Right atrium auricular region (tissue), 2 donors: Measurements from ENCODE around the gene PLPP7. TPM values are rescaled to one million over a fixed set of nuclear protein-coding genes. Genes with fewer than 3 reads are reported as not detected.

Experiments used
- DNase-seq: peaks from one replicate; pipeline ENCODE4 v3.0.0-alpha.2; 2019; ENCODE audit warnings: low spot score
- H3K27ac ChIP-seq, 2 donors: fragments of 200-600 bp; sonication (generic); 1 replicate in 1 of 2; 2 replicates in 1 of 2; pipeline ENCODE4 v1.5.1; 2016 to 2019
- H3K27me3 ChIP-seq, 2 donors: fragments of 200-600 bp; sonication (generic); one replicate each; pipeline versions ENCODE4 v1.5.1 to v1.6.0; 2017 to 2019
- H3K36me3 ChIP-seq: fragments of 200-600 bp; sonication (generic); one replicate; pipeline ENCODE4 v1.5.1; 2016
- H3K4me1 ChIP-seq, 2 donors: fragments of 200-600 bp; sonication (generic); one replicate each; pipeline versions ENCODE4 v1.5.1 to v1.6.0; 2017 to 2019
- H3K4me3 ChIP-seq, 2 donors: fragments of 200-600 bp; sonication (generic); 1 replicate in 1 of 2; 2 replicates in 1 of 2; pipeline ENCODE4 v1.5.1; 2017 to 2019; ENCODE audit warnings: mild to moderate bottlenecking in 1 of 2, moderate library complexity in 1 of 2
- H3K9me3 ChIP-seq, 2 donors: fragments of 200-600 bp; sonication (generic); one replicate each; pipeline ENCODE4 v1.5.1; 2019
- CTCF ChIP-seq, 2 donors: fragments of 200-600 bp; sonication (generic); IDR thresholded peaks; one replicate each; pipeline ENCODE4 v1.5.1; 2019; ENCODE audit warnings: antibody characterized with exemption in 2 of 2
- total RNA-seq, 2 donors: library from RNA; depleted of rRNA; stranded (reverse); fragments of >200 nt; gene quantifications; one replicate each; pipeline ENCODE4 v1.1.0, GENCODE V29; 2016

The PLPP7 gene
- total RNA-seq, 2 donors from 2014 or later, result 124 to 216 TPM

- H3K4me1 ChIP-seq, result peaks cover 0 to 65% of the 10 kb centered on the region in 2 donors
- H3K9me3 ChIP-seq, result no peaks in the 10 kb centered on the region
- no peak for TF ChIP-seq CTCF (IDR thresholded peaks at IDR 0.05)
- no peak for DNase-seq
- no peaks in the 10 kb centered on the region for H3K27me3 ChIP-seq
- H3K36me3 ChIP-seq, result peaks cover 17% of the 10 kb centered on the region
- H3K4me3 ChIP-seq, result peak overlapping the region; percentile 59 to 60
- peak overlapping the region; percentile 87 to 93 for H3K27ac ChIP-seq
Measured at GRCh38 chr9:131291795-131292315, 2.3 kb downstream of the PLPP7 start.

- TF ChIP-seq CTCF (IDR thresholded peaks at IDR 0.05), result no peak
- Histone ChIP-seq H3K27me3 (no peaks in the 10 kb centered on the region), H3K4me1 (peaks cover 0 to 67% of the 10 kb centered on the region in 2 donors), H3K4me3 (peak overlapping the region in 1 of 2 donors; percentile 60), H3K36me3 (peaks cover 17% of the 10 kb centered on the region), H3K27ac (peak overlapping the region; percentile 87 to 93), H3K9me3 (no peaks in the 10 kb centered on the region)
- DNase-seq, result no peak
Measured at GRCh38 chr9:131292937-131293336, 3.4 kb downstream of the PLPP7 start.

- TF ChIP-seq CTCF (IDR thresholded peaks at IDR 0.05), result no peak
- no peak for DNase-seq
- Histone ChIP-seq H3K9me3 (no peaks in the 10 kb centered on the region), H3K36me3 (peaks cover 17% of the 10 kb centered on the region), H3K4me3 (no peak overlapping the region), H3K4me1 (peaks cover 0 to 60% of the 10 kb centered on the region in 2 donors), H3K27me3 (no peaks in the 10 kb centered on the region), H3K27ac (peak overlapping the region; percentile 87 to 93)
Measured at GRCh38 chr9:131296460-131296859, 6.9 kb downstream of the PLPP7 start.

GRCh38 chr9:131296906-131297500 is 7.5 kb downstream of the PLPP7 start:
- no peak for DNase-seq
- Histone ChIP-seq H3K9me3 (no peaks in the 10 kb centered on the region), H3K27ac (peak overlapping the region; percentile 87 to 93), H3K36me3 (peaks cover 17% of the 10 kb centered on the region), H3K4me1 (peaks cover 0 to 58% of the 10 kb centered on the region in 2 donors), H3K4me3 (no peak overlapping the region), H3K27me3 (no peaks in the 10 kb centered on the region)
- no peak for TF ChIP-seq CTCF (IDR thresholded peaks at IDR 0.05)

- Histone ChIP-seq H3K4me1 (peaks cover 0 to 59% of the 10 kb centered on the region in 2 donors), H3K27me3 (no peaks in the 10 kb centered on the region), H3K36me3 (peaks cover 14% of the 10 kb centered on the region), H3K4me3 (no peak overlapping the region), H3K9me3 (no peaks in the 10 kb centered on the region), H3K27ac (peak overlapping the region; percentile 87 to 93)
- no peak for TF ChIP-seq CTCF (IDR thresholded peaks at IDR 0.05)
- DNase-seq, result no peak
Measured at GRCh38 chr9:131297903-131298302, 8.4 kb downstream of the PLPP7 start.

GRCh38 chr9:131298341-131298740 is 8.8 kb downstream of the PLPP7 start:
- H3K4me3 ChIP-seq, result no peak overlapping the region
- H3K27ac ChIP-seq, result peak overlapping the region; percentile 87 to 93
- H3K27me3 ChIP-seq, result no peaks in the 10 kb centered on the region
- peaks cover 0 to 57% of the 10 kb centered on the region in 2 donors for H3K4me1 ChIP-seq
- TF ChIP-seq CTCF (IDR thresholded peaks at IDR 0.05), result no peak
- no peak for DNase-seq
- peaks cover 10% of the 10 kb centered on the region for H3K36me3 ChIP-seq
- H3K9me3 ChIP-seq, result no peaks in the 10 kb centered on the region
